GM12878 (cell line): ENCODE measurements around the gene GOLPH3. TPM values are rescaled to one million over a fixed set of nuclear protein-coding genes. Genes with fewer than 3 reads are reported as not detected.

Experiments used
- ATAC-seq: fragments of 200-7000 bp; cut with Tn5 transposase; 3 replicates; pipeline ENCODE4 v1.9.1; 2020; ENCODE audit warnings: mild to moderate bottlenecking, moderate library complexity
- BruUV-seq: library from RNA; stranded (reverse); fragments of 400-500 nt; replicated peaks from 2 replicates; lab custom pipeline; 2021; lab: Mats Ljungman, UMichigan
- CTCF ChIA-PET: fragments of 300-600 bp; sonication (Branson Sonifier 250); formaldehyde crosslinking; extraction: SDS; loops from one replicate; lab custom pipeline; 2021; ENCODE audit warnings: inconsistent platforms; lab: Yijun Ruan, JAX
- POLR2A ChIA-PET: fragments of 350-600 bp; formaldehyde crosslinking; extraction: SDS; loops from one replicate; lab custom pipeline; 2021; ENCODE audit warnings: inconsistent platforms; lab: Charles Lee
- RAD21 ChIA-PET: fragments of 300-600 bp; sonication (Branson Sonifier 250); formaldehyde crosslinking; loops from one replicate; lab custom pipeline; 2023; ENCODE audit warnings: antibody characterized with exemption; ENCODE audit not compliant: unreplicated experiment; lab: Charles Lee
- SMC1A ChIA-PET: fragments of 300-600 bp; sonication (Branson Sonifier 250); formaldehyde crosslinking; loops from one replicate; lab custom pipeline; 2023; ENCODE audit not compliant: unreplicated experiment, uncharacterized antibody; lab: Charles Lee
- DNase-seq: peaks from one replicate; pipeline ENCODE4 v3.0.0-alpha.2; 2011; ENCODE audit warnings: low read depth, low spot score
- FAIRE-seq: peaks from 3 replicates; lab custom pipeline; 2011; peaks lifted over from hg19 to GRCh38; lab: Jason Lieb, UNC
- H2AFZ ChIP-seq: 2 replicates; pipeline ENCODE4 v1.6.0; 2011; ENCODE audit warnings: low read depth, low read length, control low read depth; ENCODE audit not compliant: control insufficient read depth
- H3K27ac ChIP-seq: 2 replicates; pipeline ENCODE4 v1.5.1; 2011; ENCODE audit warnings: control low read depth; ENCODE audit not compliant: control insufficient read depth, insufficient read depth
- H3K27me3 ChIP-seq, 2 experiments: replicated peaks in 1 of 2; 2 replicates each; pipeline versions ENCODE4 v1.6.0 to v1.6.1; 2011; ENCODE audit warnings: low read length in 1 of 2; ENCODE audit not compliant: control insufficient read depth in 2 of 2, insufficient read depth in 2 of 2
- H3K36me3 ChIP-seq, 2 experiments: 2 replicates each; pipeline ENCODE4 v1.5.1; 2011; ENCODE audit warnings: low read length in 1 of 2; ENCODE audit not compliant: control insufficient read depth in 2 of 2, insufficient read depth in 2 of 2
- H3K4me1 ChIP-seq: 2 replicates; pipeline ENCODE4 v1.6.1; 2011; ENCODE audit warnings: mild to moderate bottlenecking, low read length, moderate library complexity, mixed read lengths; ENCODE audit not compliant: control insufficient read depth, insufficient read depth
- H3K4me2 ChIP-seq: 2 replicates; pipeline ENCODE4 v1.6.0; 2011; ENCODE audit warnings: control low read depth; ENCODE audit not compliant: control insufficient read depth, insufficient read depth
- H3K4me3 ChIP-seq: fragments of 200-600 bp; sonication (generic); 2 replicates; pipeline ENCODE4 v1.5.1; 2016
- H3K79me2 ChIP-seq: 2 replicates; pipeline ENCODE4 v1.6.0; 2011; ENCODE audit warnings: low read length; ENCODE audit not compliant: control insufficient read depth, insufficient read depth
- H3K9ac ChIP-seq: 2 replicates; pipeline ENCODE4 v1.8.0; 2011; ENCODE audit warnings: low read length, control low read depth, mixed read lengths; ENCODE audit not compliant: control insufficient read depth, insufficient read depth
- H3K9me3 ChIP-seq: replicated peaks from 3 replicates; pipeline ENCODE4 v1.5.1; 2011; ENCODE audit warnings: mild to moderate bottlenecking, low read length; ENCODE audit not compliant: control insufficient read depth, insufficient read depth
- H4K20me1 ChIP-seq: 2 replicates; pipeline ENCODE4 v1.6.0; 2011; ENCODE audit not compliant: control insufficient read depth, insufficient read depth
- BACH1 ChIP-seq: fragments of 450-650 bp; IDR thresholded peaks from 2 replicates; pipeline ENCODE4 v1.6.1; 2017; ENCODE audit warnings: mild to moderate bottlenecking, borderline replicate concordance
- BCL11A ChIP-seq: IDR thresholded peaks from 2 replicates; pipeline ENCODE4 v1.6.1; 2011; ENCODE audit warnings: low read depth, low read length
- CHD2 ChIP-seq: IDR thresholded peaks from 2 replicates; pipeline ENCODE4 v1.6.1; 2011; ENCODE audit warnings: low read depth, low read length, improper control_type of control experiment, borderline replicate concordance
- EP300 ChIP-seq, 2 experiments: fragments of 150-350 bp in 1 of 2; IDR thresholded peaks; 2 replicates each; pipeline ENCODE4 v1.6.1; 2011 to 2012; ENCODE audit warnings: low read depth in 2 of 2, low read length in 2 of 2, borderline replicate concordance in 1 of 2, improper control_type of control experiment in 1 of 2, inconsistent platforms in 1 of 2; ENCODE audit not compliant: control insufficient read depth in 1 of 2
- ETV6 ChIP-seq, 2 experiments: fragments of 450-650 bp in 1 of 2; IDR thresholded peaks in 1 of 2; conservative IDR thresholded peaks in 1 of 2; 2 replicates each; pipeline ENCODE4 v1.6.1; 2014; ENCODE audit warnings: antibody characterized with exemption in 1 of 2, borderline replicate concordance in 1 of 2, low read depth in 1 of 2, mild to moderate bottlenecking in 1 of 2, moderate library complexity in 1 of 2
- GATAD2B ChIP-seq: fragments of 450-650 bp; conservative IDR thresholded peaks from 2 replicates; pipeline ENCODE4 v1.6.1; 2017; ENCODE audit warnings: low read depth, mild to moderate bottlenecking, moderate library complexity
- HCFC1 ChIP-seq: fragments of 150-350 bp; IDR thresholded peaks from 2 replicates; pipeline ENCODE4 v1.6.1; 2014; ENCODE audit warnings: low read length
- KAT2A ChIP-seq: conservative IDR thresholded peaks from 2 replicates; pipeline ENCODE4 v1.6.1; 2011; ENCODE audit warnings: low read depth, low read length; ENCODE audit not compliant: control insufficient read depth
- MAX ChIP-seq: IDR thresholded peaks from 2 replicates; pipeline ENCODE4 v1.6.1; 2012; ENCODE audit warnings: low read depth, low read length, improper control_type of control experiment
- MXI1 ChIP-seq: fragments of 150-350 bp; IDR thresholded peaks from 2 replicates; pipeline ENCODE4 v1.6.1; 2011; ENCODE audit warnings: low read depth, mild to moderate bottlenecking, inconsistent platforms, low read length, improper control_type of control experiment
- MYB ChIP-seq: fragments of 150-350 bp; IDR thresholded peaks from 2 replicates; pipeline ENCODE4 v1.6.1; 2014; ENCODE audit warnings: mild to moderate bottlenecking, low read depth, low read length, borderline replicate concordance
- NFYB ChIP-seq: IDR thresholded peaks from 2 replicates; pipeline ENCODE4 v1.6.1; 2011; ENCODE audit warnings: low read depth, mild to moderate bottlenecking, low read length, improper control_type of control experiment, moderate library complexity; ENCODE audit not compliant: insufficient read depth
- NR2C1 ChIP-seq: fragments of 450-650 bp; IDR thresholded peaks from 2 replicates; pipeline ENCODE4 v1.6.1; 2017; ENCODE audit warnings: antibody characterized with exemption, mild to moderate bottlenecking, moderate library complexity
- PAX5 ChIP-seq: IDR thresholded peaks from 2 replicates; pipeline ENCODE4 v1.6.1; 2011; ENCODE audit warnings: low read depth, low read length, borderline replicate concordance
- POLR2AphosphoS5 ChIP-seq: IDR thresholded peaks from 2 replicates; pipeline ENCODE4 v1.6.1; 2011; ENCODE audit warnings: mild to moderate bottlenecking, low read length, inconsistent platforms
- POU2F2 ChIP-seq: IDR thresholded peaks from 3 replicates; pipeline ENCODE4 v1.6.1; 2011; ENCODE audit warnings: low read depth, mild to moderate bottlenecking, low read length, borderline replicate concordance
- PRDM15 ChIP-seq: fragments of 450-650 bp; formaldehyde crosslinking; IDR thresholded peaks from 2 replicates; pipeline ENCODE4 v1.4.0; 2020; ENCODE audit warnings: mild to moderate bottlenecking, moderate library complexity
- WRNIP1 ChIP-seq: IDR thresholded peaks from 2 replicates; pipeline ENCODE4 v1.6.1; 2011; ENCODE audit warnings: low read depth, low read length, improper control_type of control experiment, borderline replicate concordance
- WGBS: methylation state at CpG from one replicate; pipeline ENCODE4 v1.1.6; 2016; ENCODE audit warnings: low lambda C conversion rate; ENCODE audit not compliant: insufficient replicate concordance, insufficient coverage; ENCODE audit errors: missing lambda C conversion rate; 5-methylcytosine and 5-hydroxymethylcytosine counted together
- in situ Hi-C: fragments of 300-500 bp; cut with MboI; formaldehyde crosslinking; loops from 9 replicates; pipeline ENCODE4 v1.14.3; 2018; ENCODE audit warnings: mixed read lengths
- intact Hi-C: fragments of 100-400 bp; cut with micrococcal nuclease; formaldehyde crosslinking; loops from one replicate; pipeline ENCODE4 v1.14.2; 2022; ENCODE audit not compliant: unreplicated experiment
- polyA plus RNA-seq, 11 experiments: library from polyadenylated mRNA; depleted of rRNA in 4 of 11; unstranded in 6 of 11; stranded (reverse) in 5 of 11; fragments of >200 nt; fragmentation: Nextera tagmentation in 4 of 11; fragmentation: Illumina TruSeq in 1 of 11; extraction: Ambion mirVana in 4 of 11; extraction: Trizol in 1 of 11; gene quantifications; 1 replicate in 1 of 11; 2 replicates in 10 of 11; pipeline versions ENCODE4 v1.2.1 to v1.2.3, GENCODE V29; 2011 to 2016; ENCODE audit warnings: inconsistent platforms in 2 of 11, missing spikeins in 2 of 11, low read depth in 1 of 11
- total RNA-seq, 4 experiments: library from RNA; depleted of rRNA in 3 of 4; stranded (reverse); fragments of >200 nt in 3 of 4; fragmentation: Illumina TruSeq in 1 of 4; extraction: Trizol in 1 of 4; gene quantifications; 2 replicates each; pipeline versions ENCODE4 v1.2.1 to v1.2.3, GENCODE V29; 2013 to 2021
- TF ChIP-seq, protein P1 (sequence below): fragments of 450-650 bp; IDR thresholded peaks from 2 replicates; pipeline ENCODE4 v1.6.1; 2014; ENCODE audit warnings: mild to moderate bottlenecking

GOLPH3 gene
- total and polyA plus RNA-seq, 10 of the 15 experiments (the other 5 are each of a cell fraction or from before 2014, with no cell fraction given), result 14.0 to 79.7 (median 43.2) TPM

DNA sequence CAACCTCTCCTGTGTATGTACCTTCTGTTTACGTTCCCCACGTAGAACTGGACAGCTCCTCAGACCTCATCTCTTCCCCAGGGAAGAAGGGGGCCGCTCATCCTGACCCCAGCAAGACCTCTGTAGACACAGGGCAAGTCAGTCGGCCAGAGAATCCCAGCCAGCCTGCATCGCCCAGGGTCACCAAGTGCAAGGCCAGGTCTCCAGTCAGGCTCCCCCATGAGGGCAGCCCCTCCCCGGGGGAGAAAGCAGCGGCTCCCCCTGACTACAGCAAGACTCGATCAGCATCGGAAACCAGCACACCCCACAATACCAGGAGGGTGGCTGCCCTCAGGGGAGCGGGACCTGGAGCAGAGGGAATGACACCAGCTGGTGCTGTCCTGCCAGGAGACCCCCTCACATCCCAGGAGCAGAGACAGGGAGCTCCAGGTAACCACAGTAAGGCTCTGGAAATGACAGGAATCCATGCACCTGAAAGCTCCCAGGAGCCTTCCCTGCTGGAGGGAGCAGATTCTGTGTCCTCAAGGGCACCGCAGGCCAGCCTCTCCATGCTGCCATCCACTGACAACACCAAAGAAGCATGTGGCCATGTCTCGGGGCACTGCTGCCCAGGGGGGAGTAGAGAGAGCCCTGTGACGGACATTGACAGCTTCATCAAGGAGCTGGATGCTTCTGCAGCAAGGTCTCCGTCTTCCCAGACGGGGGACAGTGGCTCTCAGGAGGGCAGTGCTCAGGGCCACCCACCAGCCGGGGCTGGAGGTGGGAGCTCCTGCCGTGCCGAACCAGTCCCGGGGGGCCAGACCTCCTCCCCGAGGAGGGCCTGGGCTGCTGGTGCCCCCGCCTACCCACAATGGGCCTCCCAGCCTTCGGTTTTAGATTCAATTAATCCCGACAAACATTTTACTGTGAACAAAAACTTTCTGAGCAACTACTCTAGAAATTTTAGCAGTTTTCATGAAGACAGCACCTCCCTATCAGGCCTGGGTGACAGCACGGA lies 86.7 kb downstream of the GOLPH3 start:
- DNase-seq (no peak), FAIRE-seq (no peak), ATAC-seq (no peak)
- H3K9me3 ChIP-seq, result no peaks in the 10 kb centered on the region
- intact Hi-C loops, result no loop called here
- H2AFZ ChIP-seq, result no peak overlapping the region
- BruUV-seq, result no TSS peak
- WGBS, result 55% methylated on average over 24 of the region's 24 CpGs
- SMC1A ChIA-PET, result no interaction called here
- H4K20me1 ChIP-seq, result no peaks in the 10 kb centered on the region
- no peak overlapping the region for H3K4me3 ChIP-seq
- H3K4me1 ChIP-seq, result no peaks in the 10 kb centered on the region
- POLR2A ChIA-PET, result no interaction called here
- no peaks in the 10 kb centered on the region for H3K79me2 ChIP-seq
- no peaks in the 10 kb centered on the region for H3K36me3 ChIP-seq
- H3K27ac ChIP-seq, result no peak overlapping the region
- H3K4me2 ChIP-seq, result no peak overlapping the region
- no peak overlapping the region for H3K9ac ChIP-seq
- H3K27me3 ChIP-seq, result no peaks in the 10 kb centered on the region
- in situ Hi-C loops, result no loop called here
- TF ChIP-seq, protein P1, sequence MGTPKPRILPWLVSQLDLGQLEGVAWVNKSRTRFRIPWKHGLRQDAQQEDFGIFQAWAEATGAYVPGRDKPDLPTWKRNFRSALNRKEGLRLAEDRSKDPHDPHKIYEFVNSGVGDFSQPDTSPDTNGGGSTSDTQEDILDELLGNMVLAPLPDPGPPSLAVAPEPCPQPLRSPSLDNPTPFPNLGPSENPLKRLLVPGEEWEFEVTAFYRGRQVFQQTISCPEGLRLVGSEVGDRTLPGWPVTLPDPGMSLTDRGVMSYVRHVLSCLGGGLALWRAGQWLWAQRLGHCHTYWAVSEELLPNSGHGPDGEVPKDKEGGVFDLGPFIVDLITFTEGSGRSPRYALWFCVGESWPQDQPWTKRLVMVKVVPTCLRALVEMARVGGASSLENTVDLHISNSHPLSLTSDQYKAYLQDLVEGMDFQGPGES, result no peak
- TF ChIP-seq WRNIP1, result no peak
- TF ChIP-seq BCL11A, result no peak
- TF ChIP-seq MYB, result no peak
- TF ChIP-seq NFYB, result no peak
- TF ChIP-seq HCFC1, result no peak
- TF ChIP-seq MXI1, result no peak
- TF ChIP-seq KAT2A, result no peak
- TF ChIP-seq GATAD2B, result no peak
- no peak for TF ChIP-seq CHD2
- TF ChIP-seq POLR2AphosphoS5, result no peak
- no peak for TF ChIP-seq POU2F2
- no peak for TF ChIP-seq PAX5
- no peak for TF ChIP-seq MAX
- no peak for TF ChIP-seq PRDM15 (CRISPR knock-in tag)
- no peak for TF ChIP-seq NR2C1
- TF ChIP-seq ETV6 (conservative IDR thresholded peaks at IDR 0.05 in 1 of 2, IDR thresholded peaks at IDR 0.05 in 1 of 2; ENCODE audit: borderline replicate concordance in 1 of 2, low read depth in 1 of 2), result no peak
- TF ChIP-seq BACH1, result no peak
- TF ChIP-seq EP300 (IDR thresholded peaks at IDR 0.05; ENCODE audit: borderline replicate concordance in 1 of 2, control insufficient read depth in 1 of 2, low read depth in 2 of 2, low read length in 2 of 2), result no peak
- CTCF ChIA-PET, result interaction anchor here (1.3 kb wide), 1 partner anchor 264 kb away, joined by 3 read pairs; no protein-coding TSS in a partner anchor
- RAD21 ChIA-PET, result no interaction called here
